ENCODE data around the gene SYVN1. TPM values are rescaled to one million over a fixed set of nuclear protein-coding genes. Genes with fewer than 3 reads are reported as not detected.
"Not testable (repeated sequence)": the region's sequence is repeated elsewhere in the genome, so short reads cannot be mapped to it uniquely, and the experiment has no call there.

The SYVN1 gene
- total and polyA plus RNA-seq, 9 donors: 10.0 to 53.4 (median 40.8) TPM

DNA sequence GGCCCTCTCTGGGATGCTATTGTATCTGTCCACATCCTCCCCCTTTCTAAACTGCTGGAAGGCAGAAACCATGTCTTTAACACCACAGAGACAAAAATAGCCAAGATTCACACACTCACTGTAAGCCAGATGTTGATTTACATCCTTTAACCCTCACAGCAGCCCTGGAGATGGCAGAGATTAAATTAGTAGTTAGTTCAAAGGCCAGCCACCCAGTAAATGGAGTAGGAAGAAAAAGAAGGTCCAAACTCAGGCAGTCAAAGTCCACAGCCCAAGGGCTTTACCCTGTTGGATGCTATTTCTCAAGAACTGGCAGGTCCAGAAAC is 14.7 kb downstream of the SYVN1 start:
- peaks cover 31% of the 10 kb centered on the region for H3K4me1 ChIP-seq (ENCODE audit: control insufficient read depth, insufficient read depth, low read length)
- no peaks in the 10 kb centered on the region for H3K27me3 ChIP-seq (ENCODE audit: control insufficient read depth, insufficient read depth, low read length)
- no peak overlapping the region for H3K4me3 ChIP-seq (ENCODE audit: low read length)
- DNase-seq: no peak
- H3K9me3 ChIP-seq (replicated peaks; ENCODE audit: control insufficient read depth, low read depth, low read length): no peaks in the 10 kb centered on the region
- peaks cover 55% of the 10 kb centered on the region for H3K36me3 ChIP-seq (ENCODE audit: control insufficient read depth, insufficient read depth, low read length)
- H3K27ac ChIP-seq (ENCODE audit: low read length): no peak overlapping the region

DNA sequence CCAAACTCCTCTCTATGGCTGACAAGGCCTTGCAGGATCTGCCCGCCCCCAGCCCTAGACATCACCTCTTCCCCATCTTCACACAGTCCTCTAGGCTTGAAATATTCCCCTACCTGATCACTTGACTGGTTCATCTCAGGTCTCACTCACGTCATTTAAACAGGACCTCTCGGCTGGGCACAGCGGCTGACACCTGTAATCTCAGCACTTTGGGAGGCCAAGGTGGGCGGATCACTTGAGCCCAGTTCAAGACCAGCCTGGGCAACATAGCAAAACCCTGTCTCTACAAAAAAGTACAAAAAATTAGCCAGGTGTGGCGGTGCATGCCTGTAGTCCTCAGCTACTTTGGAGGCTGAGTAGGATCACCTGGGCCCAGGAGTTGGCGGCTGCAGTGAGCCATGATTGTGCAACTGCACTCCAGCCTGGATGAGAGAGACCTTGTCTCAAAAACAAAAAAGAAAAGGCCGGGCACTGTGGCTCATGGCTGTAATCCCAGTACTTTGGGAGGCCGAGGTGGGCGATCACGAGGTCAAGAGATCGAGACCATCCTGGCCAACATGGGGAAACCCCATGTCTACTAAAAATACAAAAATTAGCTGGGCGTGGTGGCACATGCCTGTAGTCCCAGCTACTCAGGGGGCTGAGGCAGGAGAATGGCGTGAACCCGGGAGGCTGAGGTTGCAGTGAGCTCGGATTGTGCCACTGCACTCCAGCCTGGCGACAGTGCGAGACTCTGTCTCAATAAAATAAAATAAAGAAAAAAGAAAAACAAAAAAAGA is 15.2 kb downstream of the SYVN1 start:
- not testable (repeated sequence) for H3K27ac ChIP-seq (ENCODE audit: low read length); DNase-seq; H3K4me3 ChIP-seq (ENCODE audit: low read length); H3K27me3 ChIP-seq (ENCODE audit: control insufficient read depth, insufficient read depth, low read length); H3K9me3 ChIP-seq (replicated peaks; ENCODE audit: control insufficient read depth, low read depth, low read length)
- Histone ChIP-seq H3K36me3 (ENCODE audit: control insufficient read depth, insufficient read depth, low read length) (peaks cover 50% of the 10 kb centered on the region), H3K4me1 (ENCODE audit: control insufficient read depth, insufficient read depth, low read length) (peaks cover 31% of the 10 kb centered on the region)
- WGBS (ENCODE audit: insufficient coverage): 83% methylated on average over 14 of the region's 18 CpGs

DNA sequence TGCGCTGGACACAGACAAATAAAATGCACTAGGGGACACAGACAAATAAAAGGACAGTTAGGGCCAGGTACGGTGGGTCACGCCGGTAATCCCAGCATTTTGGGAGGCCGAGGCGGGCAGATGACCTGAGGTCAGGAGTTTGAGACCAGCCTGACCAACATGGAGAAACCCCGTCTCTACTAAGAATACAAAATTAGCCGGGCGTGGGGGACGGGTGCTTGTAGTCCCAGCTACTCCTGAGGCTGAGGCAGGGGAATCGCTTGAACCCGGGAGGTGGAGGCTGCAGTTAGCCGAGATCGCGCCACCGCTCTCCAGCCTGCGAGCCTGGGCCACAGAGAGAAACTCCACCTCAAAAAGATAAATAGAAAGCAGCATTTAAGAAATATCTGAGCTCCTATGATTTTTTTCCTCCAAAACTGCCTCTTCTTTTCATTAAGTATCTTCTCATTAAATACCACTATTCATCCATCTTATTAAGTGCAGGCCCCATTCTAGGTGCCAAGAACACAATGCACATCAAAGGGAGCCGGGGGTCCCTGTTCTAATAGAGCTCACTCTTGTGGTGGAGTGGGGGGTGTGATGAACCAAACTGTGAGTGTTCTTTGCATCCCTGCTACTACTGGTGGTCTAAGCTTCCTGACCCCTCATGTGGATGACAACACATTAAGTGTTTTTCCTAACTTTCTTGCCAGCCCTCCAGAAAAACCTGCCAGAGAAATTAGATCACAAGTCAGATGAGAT is 16.1 kb downstream of the SYVN1 start:
- H3K4me1 ChIP-seq (ENCODE audit: control insufficient read depth, insufficient read depth, low read length): peaks cover 38% of the 10 kb centered on the region

DNA sequence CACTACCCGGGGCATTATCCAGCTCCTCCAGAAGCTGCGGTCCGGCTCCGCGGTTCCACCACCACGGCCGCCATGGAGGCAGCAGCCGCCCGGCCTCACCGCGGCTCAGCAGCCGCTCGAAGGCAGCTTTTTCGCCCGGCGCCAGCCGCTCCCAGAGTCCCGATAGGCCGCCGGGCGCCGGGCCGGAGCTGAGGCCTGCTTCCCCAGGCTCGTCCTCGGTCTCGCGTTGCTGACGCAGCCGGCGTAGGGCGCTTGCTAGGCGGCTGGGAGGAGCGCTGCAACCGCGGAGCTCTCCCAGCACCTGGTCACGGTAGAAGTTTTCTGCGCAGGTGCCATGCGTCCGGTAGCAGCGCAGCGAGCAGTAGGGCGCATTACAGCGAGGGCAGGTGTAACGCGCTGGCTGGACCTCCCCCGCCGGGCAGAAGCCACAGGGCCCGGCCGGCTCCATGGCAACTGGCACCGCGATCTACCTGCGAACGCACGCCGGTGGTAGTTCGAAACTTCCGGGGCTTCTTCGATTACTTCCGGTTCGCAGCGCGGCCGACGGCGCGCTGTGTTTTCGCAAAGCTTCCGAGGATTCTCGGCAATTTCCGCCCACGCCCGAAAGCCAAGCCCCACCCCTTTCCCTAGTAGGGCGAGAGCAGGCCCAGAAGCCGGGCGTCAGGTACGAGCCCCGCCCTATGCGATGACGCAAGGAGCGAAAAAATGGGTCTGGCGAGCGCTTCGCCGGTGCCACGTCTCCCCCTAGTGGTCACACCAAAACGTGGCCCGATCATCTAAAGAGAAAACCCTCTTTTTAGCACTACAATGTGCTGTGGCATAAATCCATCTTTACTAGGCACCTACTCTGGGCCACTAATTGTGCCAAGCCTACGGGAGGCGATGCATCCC is 16.9 kb downstream of the SYVN1 start, which contains the start of gene ZNHIT2:
Gene ZNHIT2 (minus strand): TSS at position 496 of the 891 bp plus-strand sequence. CDS start 48 bp downstream, at position 448.
- Histone ChIP-seq H3K4me3 (ENCODE audit: low read length) (peak within 1 kb of the TSS; percentile 94), H3K9me3 (replicated peaks; ENCODE audit: control insufficient read depth, low read depth, low read length) (no peaks in the 10 kb centered on the region), H3K4me1 (ENCODE audit: control insufficient read depth, insufficient read depth, low read length) (peaks cover 42% of the 10 kb centered on the region), H3K36me3 (ENCODE audit: control insufficient read depth, insufficient read depth, low read length) (peaks cover 50% of the 10 kb centered on the region), H3K27ac (ENCODE audit: low read length) (peak within 1 kb of the TSS; percentile 83), H3K27me3 (ENCODE audit: control insufficient read depth, insufficient read depth, low read length) (peaks cover 7% of the 10 kb centered on the region)
- DNase-seq: peak; percentile 100
- WGBS (ENCODE audit: insufficient coverage): under 1% methylated on average over 88 of the region's 89 CpGs

More for the DNA sequence above, 16.1 kb downstream of the SYVN1 start:
- no peak overlapping the region for H3K4me3 ChIP-seq (ENCODE audit: low read length)
- no peaks in the 10 kb centered on the region for H3K9me3 ChIP-seq (replicated peaks; ENCODE audit: control insufficient read depth, low read depth, low read length)
- 85% methylated on average over 16 of the region's 18 CpGs for WGBS (ENCODE audit: insufficient coverage)
- peak overlapping the region; percentile 64 for H3K27ac ChIP-seq (ENCODE audit: low read length)
- peaks cover 50% of the 10 kb centered on the region for H3K36me3 ChIP-seq (ENCODE audit: control insufficient read depth, insufficient read depth, low read length)
- H3K27me3 ChIP-seq (ENCODE audit: control insufficient read depth, insufficient read depth, low read length): peaks cover under 1% of the 10 kb centered on the region
- DNase-seq: no peak

DNA sequence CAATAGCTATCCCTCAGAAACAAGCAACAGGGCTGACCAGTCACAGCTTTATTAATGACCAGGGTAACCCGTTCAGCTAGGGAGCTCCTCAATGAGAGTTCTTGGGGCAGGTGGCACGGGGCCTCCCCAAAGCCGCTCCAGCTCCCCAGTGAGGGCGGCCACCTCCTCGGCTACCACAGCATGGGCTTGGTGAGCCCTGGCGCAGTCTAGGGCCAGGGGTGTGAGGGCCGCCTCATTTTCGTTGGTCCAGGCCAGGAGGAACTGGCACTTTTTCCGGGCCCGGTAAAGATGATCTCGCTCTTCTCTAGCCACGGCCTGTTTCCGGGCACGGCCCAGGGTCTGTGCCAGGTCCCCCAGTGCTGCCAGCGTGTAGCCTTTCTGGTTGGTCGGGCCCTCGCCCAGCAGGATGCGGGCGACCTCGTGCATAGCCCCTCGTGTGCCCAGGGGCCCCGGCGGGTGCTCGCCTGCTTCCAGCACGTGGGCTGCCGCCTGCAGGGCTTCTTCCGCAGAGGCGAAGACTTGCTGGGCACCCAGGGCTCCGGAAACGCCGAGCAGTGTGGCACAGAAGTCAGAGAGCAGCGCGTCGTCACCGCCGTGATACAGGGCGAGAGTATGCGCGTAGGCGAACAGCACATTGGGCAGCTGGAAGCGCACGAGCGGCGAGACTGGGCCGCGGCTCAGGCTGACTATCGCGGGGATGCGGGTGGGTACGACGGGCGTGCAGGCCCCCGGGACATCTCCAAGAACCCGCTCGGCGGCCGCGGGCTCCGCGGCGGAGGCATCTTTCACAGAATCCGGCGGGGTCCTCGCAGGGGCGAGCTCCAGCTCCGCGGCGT is 17.7 kb downstream of the SYVN1 start:
- WGBS (ENCODE audit: insufficient coverage): 23% methylated on average over 68 of the region's 68 CpGs
- DNase-seq: no peak
- Histone ChIP-seq H3K4me3 (ENCODE audit: low read length) (peak overlapping the region; percentile 94), H3K36me3 (ENCODE audit: control insufficient read depth, insufficient read depth, low read length) (peaks cover 50% of the 10 kb centered on the region), H3K27ac (ENCODE audit: low read length) (no peak overlapping the region), H3K27me3 (ENCODE audit: control insufficient read depth, insufficient read depth, low read length) (peaks cover 7% of the 10 kb centered on the region), H3K9me3 (replicated peaks; ENCODE audit: control insufficient read depth, low read depth, low read length) (no peaks in the 10 kb centered on the region), H3K4me1 (ENCODE audit: control insufficient read depth, insufficient read depth, low read length) (peaks cover 47% of the 10 kb centered on the region)

DNA sequence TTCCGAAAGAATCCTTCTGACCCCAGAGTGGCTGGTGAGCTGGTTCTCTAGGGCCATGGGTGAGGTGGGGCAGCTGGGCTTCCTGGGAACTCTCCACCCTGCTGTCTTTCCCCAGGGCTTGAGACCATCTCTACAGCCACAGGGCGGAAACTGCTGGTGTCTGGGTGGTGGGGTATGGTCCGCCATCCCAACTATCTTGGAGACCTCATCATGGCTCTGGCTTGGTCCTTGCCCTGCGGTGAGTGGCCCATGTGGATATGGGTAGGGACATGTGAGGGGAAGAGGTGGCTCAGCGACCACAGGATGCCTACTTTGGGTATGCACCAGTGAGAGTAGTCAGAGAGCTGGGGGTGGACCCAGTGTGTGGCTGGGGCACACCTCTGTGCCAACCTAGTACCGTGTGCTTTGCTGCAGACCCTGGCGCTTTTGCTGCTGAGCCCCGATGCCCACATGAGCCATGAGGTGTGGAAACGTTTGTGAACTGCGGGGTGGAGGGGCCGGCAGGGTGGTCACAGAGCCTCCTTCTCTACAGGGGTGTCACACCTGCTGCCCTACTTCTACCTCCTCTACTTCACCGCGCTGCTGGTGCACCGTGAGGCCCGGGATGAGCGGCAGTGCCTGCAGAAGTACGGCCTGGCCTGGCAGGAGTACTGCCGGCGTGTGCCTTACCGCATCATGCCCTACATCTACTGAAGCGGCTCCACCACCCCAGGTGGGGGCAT is 18.8 kb downstream of the SYVN1 start:
- no peak overlapping the region for H3K27ac ChIP-seq (ENCODE audit: low read length)
- H3K9me3 ChIP-seq (replicated peaks; ENCODE audit: control insufficient read depth, low read depth, low read length): no peaks in the 10 kb centered on the region
- peaks cover 43% of the 10 kb centered on the region for H3K36me3 ChIP-seq (ENCODE audit: control insufficient read depth, insufficient read depth, low read length)
- H3K27me3 ChIP-seq (ENCODE audit: control insufficient read depth, insufficient read depth, low read length): peaks cover 7% of the 10 kb centered on the region
- H3K4me1 ChIP-seq (ENCODE audit: control insufficient read depth, insufficient read depth, low read length): peaks cover 43% of the 10 kb centered on the region
- H3K4me3 ChIP-seq (ENCODE audit: low read length): no peak overlapping the region
- 96% methylated on average over 16 of the region's 21 CpGs for WGBS (ENCODE audit: insufficient coverage)
- DNase-seq: no peak

DNA sequence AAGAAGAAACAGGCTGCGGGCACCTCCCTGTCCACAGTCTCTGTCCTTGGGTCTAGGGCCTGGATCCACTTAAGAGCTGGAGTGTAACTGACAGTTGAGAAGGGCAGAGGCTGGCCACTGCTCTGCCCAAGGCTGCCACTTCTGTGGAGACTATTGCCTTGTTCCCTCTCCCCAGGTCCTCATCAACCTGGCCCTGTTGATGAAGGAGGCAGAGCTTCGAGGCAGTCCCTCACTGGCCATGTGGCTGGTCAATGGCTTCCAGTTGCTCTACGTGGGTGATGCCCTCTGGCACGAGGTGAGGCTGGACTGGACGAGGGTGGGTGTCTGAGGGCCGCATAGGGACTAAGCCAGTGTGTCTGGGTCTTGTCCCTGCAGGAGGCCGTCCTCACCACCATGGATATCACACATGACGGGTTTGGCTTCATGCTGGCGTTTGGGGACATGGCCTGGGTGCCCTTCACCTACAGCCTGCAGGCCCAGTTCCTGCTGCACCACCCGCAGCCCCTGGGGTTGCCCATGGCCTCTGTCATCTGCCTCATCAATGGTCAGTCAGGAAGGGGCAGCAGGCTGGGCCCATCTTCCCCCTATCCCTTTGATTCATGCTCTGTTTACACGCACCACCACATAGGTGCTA is 19.7 kb downstream of the SYVN1 start:
- H3K4me1 ChIP-seq (ENCODE audit: control insufficient read depth, insufficient read depth, low read length): peaks cover 45% of the 10 kb centered on the region
- H3K9me3 ChIP-seq (replicated peaks; ENCODE audit: control insufficient read depth, low read depth, low read length): no peaks in the 10 kb centered on the region
- DNase-seq: no peak
- no peak overlapping the region for H3K27ac ChIP-seq (ENCODE audit: low read length)
- no peak overlapping the region for H3K4me3 ChIP-seq (ENCODE audit: low read length)
- peaks cover 38% of the 10 kb centered on the region for H3K36me3 ChIP-seq (ENCODE audit: control insufficient read depth, insufficient read depth, low read length)
- peaks cover 7% of the 10 kb centered on the region for H3K27me3 ChIP-seq (ENCODE audit: control insufficient read depth, insufficient read depth, low read length)
- WGBS (ENCODE audit: insufficient coverage): 91% methylated on average over 10 of the region's 11 CpGs

DNA sequence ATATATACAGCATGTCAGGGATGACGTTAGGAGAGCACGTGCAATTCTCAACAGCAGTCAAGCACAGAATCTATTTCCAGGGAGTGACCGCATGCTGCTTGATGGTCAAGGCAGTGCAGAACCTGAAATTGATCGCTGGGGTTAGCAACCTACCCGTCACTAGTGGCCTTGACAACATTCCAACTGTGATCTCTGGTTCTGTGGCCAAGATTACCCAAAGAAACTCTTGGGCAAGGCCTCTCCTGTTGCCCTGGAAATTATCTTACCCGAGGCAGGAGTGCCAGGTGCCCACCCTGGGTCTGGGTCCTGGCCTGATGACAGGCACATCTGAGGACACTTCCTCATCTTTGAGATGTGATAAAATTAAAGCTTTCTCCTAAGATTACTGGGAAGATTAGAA is 20.5 kb downstream of the SYVN1 start:
- WGBS (ENCODE audit: insufficient coverage): 81% methylated on average over 4 of the region's 6 CpGs
- H3K27me3 ChIP-seq (ENCODE audit: control insufficient read depth, insufficient read depth, low read length): peaks cover 7% of the 10 kb centered on the region
- no peaks in the 10 kb centered on the region for H3K9me3 ChIP-seq (replicated peaks; ENCODE audit: control insufficient read depth, low read depth, low read length)
- no peak for DNase-seq
- H3K27ac ChIP-seq (ENCODE audit: low read length): no peak overlapping the region
- H3K4me3 ChIP-seq (ENCODE audit: low read length): no peak overlapping the region
- H3K36me3 ChIP-seq (ENCODE audit: control insufficient read depth, insufficient read depth, low read length): peaks cover 38% of the 10 kb centered on the region
- H3K4me1 ChIP-seq (ENCODE audit: control insufficient read depth, insufficient read depth, low read length): peaks cover 45% of the 10 kb centered on the region

DNA sequence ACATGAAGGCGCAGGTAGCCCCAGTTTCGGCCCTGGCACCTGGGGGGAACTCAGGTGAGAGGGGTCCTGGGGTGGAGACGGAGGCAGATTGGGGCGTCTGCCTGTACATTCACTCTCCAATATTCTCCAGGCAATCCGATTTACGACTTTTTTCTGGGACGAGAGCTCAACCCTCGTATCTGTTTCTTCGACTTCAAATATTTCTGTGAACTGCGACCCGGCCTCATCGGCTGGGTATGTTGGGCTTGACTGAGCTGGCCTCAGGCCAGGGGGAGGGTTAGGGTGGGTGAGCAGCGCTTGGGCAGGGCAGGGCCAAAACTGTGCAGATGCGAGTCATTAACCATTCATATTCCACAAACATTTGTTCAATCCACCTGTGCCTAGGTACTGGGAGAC is 21.0 kb downstream of the SYVN1 start:
- H3K27me3 ChIP-seq (ENCODE audit: control insufficient read depth, insufficient read depth, low read length): peaks cover 7% of the 10 kb centered on the region
- H3K4me1 ChIP-seq (ENCODE audit: control insufficient read depth, insufficient read depth, low read length): peaks cover 45% of the 10 kb centered on the region
- DNase-seq: no peak
- peak overlapping the region; percentile 58 for H3K4me3 ChIP-seq (ENCODE audit: low read length)
- no peak overlapping the region for H3K27ac ChIP-seq (ENCODE audit: low read length)
- 6% methylated on average over 6 of the region's 14 CpGs for WGBS (ENCODE audit: insufficient coverage)
- no peaks in the 10 kb centered on the region for H3K9me3 ChIP-seq (replicated peaks; ENCODE audit: control insufficient read depth, low read depth, low read length)
- peaks cover 37% of the 10 kb centered on the region for H3K36me3 ChIP-seq (ENCODE audit: control insufficient read depth, insufficient read depth, low read length)

All from muscle of leg (tissue), 11 donors.